Liver (tissue), 9 donors: ENCODE data around the gene DIAPH2. TPM values are rescaled to one million over a fixed set of nuclear protein-coding genes. Genes with fewer than 3 reads are reported as not detected.

Source experiments
- DNase-seq: peaks from one replicate; pipeline ENCODE4 v3.0.0-alpha.2; 2017; ENCODE audit warnings: low spot score
- H3K27ac ChIP-seq, 2 donors: one replicate each; pipeline ENCODE4 v1.7.0; 2013; ENCODE audit warnings: inconsistent platforms in 2 of 2, low read length in 2 of 2, control low read depth in 1 of 2, low read depth in 1 of 2, mild to moderate bottlenecking in 1 of 2
- H3K27me3 ChIP-seq, 4 donors: one replicate each; pipeline versions ENCODE4 v1.6.1 to v1.7.0; 2013; ENCODE audit warnings: low read length in 3 of 4, inconsistent platforms in 1 of 4, mild to moderate bottlenecking in 1 of 4, moderate library complexity in 1 of 4; ENCODE audit not compliant: control insufficient read depth in 4 of 4, insufficient read depth in 4 of 4
- H3K36me3 ChIP-seq, 4 donors: one replicate each; pipeline versions ENCODE4 v1.6.1 to v1.7.0; 2013; ENCODE audit warnings: low read length in 3 of 4, mild to moderate bottlenecking in 3 of 4, low read depth in 1 of 4, moderate library complexity in 1 of 4; ENCODE audit not compliant: control insufficient read depth in 4 of 4, insufficient read depth in 3 of 4
- H3K4me1 ChIP-seq, 4 donors: one replicate each; pipeline versions ENCODE4 v1.6.1 to v1.7.0; 2013; ENCODE audit warnings: low read length in 3 of 4, mild to moderate bottlenecking in 3 of 4, moderate library complexity in 1 of 4; ENCODE audit not compliant: control insufficient read depth in 4 of 4, insufficient read depth in 4 of 4
- H3K4me3 ChIP-seq, 3 donors: one replicate each; pipeline versions ENCODE4 v1.6.1 to v1.7.0; 2013; ENCODE audit warnings: low read length in 3 of 3, control low read depth in 1 of 3, low read depth in 1 of 3, mild to moderate bottlenecking in 1 of 3
- H3K9ac ChIP-seq, 2 donors: one replicate each; pipeline ENCODE4 v1.7.0; 2013; ENCODE audit warnings: low read length in 2 of 2, mild to moderate bottlenecking in 2 of 2, moderate library complexity in 2 of 2, control low read depth in 1 of 2, low read depth in 1 of 2
- H3K9me3 ChIP-seq, 4 donors: one replicate each; pipeline versions ENCODE4 v1.6.1 to v1.7.0; 2013; ENCODE audit warnings: low read length in 3 of 4; ENCODE audit not compliant: control insufficient read depth in 4 of 4
- CTCF ChIP-seq: fragments of 150-350 bp; IDR thresholded peaks from 2 replicates; pipeline ENCODE4 v1.5.1; 2017; ENCODE audit warnings: improper control_type of control experiment, low read depth, low read length; ENCODE audit not compliant: missing input control
- EGR1 ChIP-seq, 2 donors: IDR thresholded peaks; 2 replicates each; pipeline ENCODE4 v1.6.1; 2016 to 2018; ENCODE audit warnings: antibody characterized with exemption in 2 of 2, low read depth in 2 of 2
- FOXA2 ChIP-seq: IDR thresholded peaks from 2 replicates; pipeline ENCODE4 v1.6.1; 2016; ENCODE audit warnings: antibody characterized with exemption
- GABPA ChIP-seq, 2 donors: IDR thresholded peaks in 1 of 2; conservative IDR thresholded peaks in 1 of 2; 2 replicates each; pipeline ENCODE4 v1.6.1; 2016; ENCODE audit warnings: antibody characterized with exemption in 2 of 2, mild to moderate bottlenecking in 1 of 2, moderate library complexity in 1 of 2
- HNF4A ChIP-seq, 2 donors: conservative IDR thresholded peaks; 2 replicates each; pipeline ENCODE4 v1.6.1; 2016; ENCODE audit warnings: antibody characterized with exemption in 2 of 2, mild to moderate bottlenecking in 2 of 2
- HNF4G ChIP-seq: IDR thresholded peaks from 2 replicates; pipeline ENCODE4 v1.6.1; 2016; ENCODE audit warnings: antibody characterized with exemption
- MAX ChIP-seq: IDR thresholded peaks from 2 replicates; pipeline ENCODE4 v1.6.1; 2016; ENCODE audit warnings: antibody characterized with exemption
- RAD21 ChIP-seq, 2 donors: IDR thresholded peaks; 2 replicates each; pipeline ENCODE4 v1.6.1; 2016; ENCODE audit warnings: antibody characterized with exemption in 2 of 2, mild to moderate bottlenecking in 2 of 2
- RXRA ChIP-seq, 2 donors: IDR thresholded peaks; 2 replicates each; pipeline ENCODE4 v1.6.1; 2017 to 2018; ENCODE audit warnings: antibody characterized with exemption in 2 of 2, mild to moderate bottlenecking in 1 of 2
- SP1 ChIP-seq: IDR thresholded peaks from 2 replicates; pipeline ENCODE4 v1.6.1; 2018; ENCODE audit warnings: antibody characterized with exemption, mild to moderate bottlenecking
- YY1 ChIP-seq: IDR thresholded peaks from 2 replicates; pipeline ENCODE4 v1.6.1; 2016; ENCODE audit warnings: antibody characterized with exemption, mild to moderate bottlenecking
- ZBTB33 ChIP-seq: IDR thresholded peaks from 2 replicates; pipeline ENCODE4 v1.6.1; 2016; ENCODE audit warnings: antibody characterized with exemption
- WGBS: extraction: QIAGEN DNeasy Blood & Tissue Kit; methylation state at CpG from one replicate; pipeline ENCODE4 v1.1.7; 2013; 5-methylcytosine and 5-hydroxymethylcytosine counted together
- polyA plus RNA-seq, 2 donors: library from polyadenylated mRNA; stranded (reverse) in 1 of 2; unstranded in 1 of 2; fragments of 200-250 nt in 1 of 2; fragments of >200 nt in 1 of 2; fragmentation: Nextera tagmentation in 1 of 2; extraction: Ambion mirVana in 1 of 2; gene quantifications; one replicate each; pipeline versions ENCODE4 v1.2.1 to v1.2.3, GENCODE V29; 2013 to 2015
- total RNA-seq, 2 donors: library from RNA; depleted of rRNA; stranded (reverse); fragments of >200 nt; gene quantifications; one replicate each; pipeline ENCODE4 v1.2.3, GENCODE V29; 2014
- donor health status: healthy.
- donor health status: healthy.
- donor health status: healthy.
- donor health status: healthy.
- donor health status: healthy.

DIAPH2 gene
- total and polyA plus RNA-seq, 4 donors: 2.7 to 16.6 (median 5.3) TPM

GRCh38 chrX:97452283-97452682, 767.6 kb downstream of the DIAPH2 start:
- Histone ChIP-seq H3K9me3 (no peaks in the 10 kb centered on the region), H3K27ac (no peak overlapping the region), H3K36me3 (no peaks in the 10 kb centered on the region), H3K4me3 (no peak overlapping the region), H3K9ac (no peak overlapping the region), H3K4me1 (no peaks in the 10 kb centered on the region), H3K27me3 (no peaks in the 10 kb centered on the region)
- no peak for DNase-seq
- TF ChIP-seq SP1 (no peak), CTCF (no peak), MAX (no peak), HNF4G (no peak), GABPA (IDR thresholded peaks at IDR 0.05 in 1 of 2, conservative IDR thresholded peaks at IDR 0.05 in 1 of 2) (no peak), RXRA (IDR thresholded peaks at IDR 0.05) (no peak), FOXA2 (no peak), RAD21 (IDR thresholded peaks at IDR 0.05) (no peak), YY1 (no peak), HNF4A (conservative IDR thresholded peaks at IDR 0.05) (no peak), ZBTB33 (no peak), EGR1 (IDR thresholded peaks at IDR 0.05; ENCODE audit: low read depth in 2 of 2) (no peak)

GRCh38 chrX:97461763-97462162, 777.1 kb downstream of the DIAPH2 start:
- TF ChIP-seq CTCF (no peak), GABPA (IDR thresholded peaks at IDR 0.05 in 1 of 2, conservative IDR thresholded peaks at IDR 0.05 in 1 of 2) (no peak), ZBTB33 (no peak)
- Histone ChIP-seq H3K27me3 (no peaks in the 10 kb centered on the region), H3K4me1 (peaks cover 0 to 4% (median 0%) of the 10 kb centered on the region in 4 donors), H3K36me3 (no peaks in the 10 kb centered on the region), H3K27ac (no peak overlapping the region), H3K9ac (no peak overlapping the region), H3K9me3 (no peaks in the 10 kb centered on the region), H3K4me3 (no peak overlapping the region)
- 98% methylated on average over 1 of the region's 1 CpG for WGBS
- no peak for DNase-seq
